Left lung (tissue), 10 donors: ENCODE measurements around the gene ABCB1. TPM values are rescaled to one million over a fixed set of nuclear protein-coding genes. Genes with fewer than 3 reads are reported as not detected.

Experiments
- ATAC-seq: fragments of 200-7000 bp; cut with Tn5 transposase; one replicate; pipeline ENCODE4 v1.9.1; 2020; ENCODE audit warnings: moderate library complexity
- DNase-seq, 4 donors: peaks; one replicate each; pipeline ENCODE4 v3.0.0-alpha.2; 2013 to 2020
- H3K27ac ChIP-seq, 2 donors: fragments of 200-600 bp; sonication (generic) in 1 of 2; one replicate each; pipeline versions ENCODE4 v1.5.0 to v1.8.0; 2020 to 2021
- H3K27me3 ChIP-seq, 2 donors: fragments of 200-600 bp; sonication (generic) in 1 of 2; one replicate each; pipeline versions ENCODE4 v1.5.0 to v1.8.0; 2020 to 2021
- H3K36me3 ChIP-seq, 2 donors: fragments of 200-600 bp; sonication (generic) in 1 of 2; one replicate each; pipeline versions ENCODE4 v1.5.0 to v1.8.0; 2020 to 2021
- H3K4me1 ChIP-seq, 2 donors: fragments of 200-600 bp; one replicate each; pipeline ENCODE4 v1.8.0; 2021
- H3K4me3 ChIP-seq, 2 donors: fragments of 200-600 bp; sonication (generic) in 1 of 2; one replicate each; pipeline versions ENCODE4 v1.5.0 to v1.8.0; 2020 to 2021; ENCODE audit warnings: mild to moderate bottlenecking in 1 of 2
- H3K9me3 ChIP-seq, 2 donors: fragments of 200-600 bp; sonication (generic) in 1 of 2; one replicate each; pipeline versions ENCODE4 v1.5.0 to v1.8.0; 2020 to 2021
- CTCF ChIP-seq, 2 donors: fragments of 200-600 bp; sonication (generic) in 1 of 2; IDR thresholded peaks; one replicate each; pipeline versions ENCODE4 v1.5.0 to v1.8.0; 2021; ENCODE audit warnings: antibody characterized with exemption in 2 of 2
- intact Hi-C, 2 donors: fragments of 100-400 bp; cut with DNase I; formaldehyde crosslinking; loops; one replicate each; pipeline versions ENCODE4 v1.11.2 to v1.14.2; 2022
- polyA plus RNA-seq, 6 donors: library from polyadenylated mRNA; unstranded; fragments of 120-200 nt; gene quantifications; one replicate each; pipeline ENCODE4 v1.2.1, GENCODE V29; 2013; ENCODE audit not compliant: insufficient read length in 6 of 6
- total RNA-seq, 2 donors: library from RNA; stranded (reverse); fragmentation: NEBNext Ultra II Directional; extraction: Animal tissue kit (Norgen Biotek cat#: 25700); gene quantifications; one replicate each; pipeline ENCODE4 v1.2.1, GENCODE V29; 2021
- donor health status: DM: no; HTN: yes; CAD: no.
- donor health status: DM: no; HTN: no; CAD: no.

ABCB1 gene
- total and polyA plus RNA-seq, 8 donors: 0.31 to 7.0 (median 1.0) TPM

GRCh38 chr7:87561702-87562101, 39.0 kb downstream of the ABCB1 start:
- Histone ChIP-seq H3K4me3 (no peak overlapping the region), H3K9me3 (no peaks in the 10 kb centered on the region), H3K27ac (no peak overlapping the region), H3K27me3 (no peaks in the 10 kb centered on the region), H3K4me1 (no peaks in the 10 kb centered on the region), H3K36me3 (no peaks in the 10 kb centered on the region)
- no peak for ATAC-seq
- no peak for TF ChIP-seq CTCF (IDR thresholded peaks at IDR 0.05)
- peak in 1 of 4 donors; percentile 20 for DNase-seq
- intact Hi-C loops: no loop called here

GRCh38 chr7:87561102-87561501, 39.6 kb downstream of the ABCB1 start:
- no peak for TF ChIP-seq CTCF (IDR thresholded peaks at IDR 0.05)
- H3K27me3 ChIP-seq: no peaks in the 10 kb centered on the region
- H3K4me1 ChIP-seq: no peaks in the 10 kb centered on the region
- no peak overlapping the region for H3K4me3 ChIP-seq
- intact Hi-C loops: no loop called here
- no peaks in the 10 kb centered on the region for H3K9me3 ChIP-seq
- DNase-seq (no peak), ATAC-seq (no peak)
- H3K27ac ChIP-seq: no peak overlapping the region
- no peaks in the 10 kb centered on the region for H3K36me3 ChIP-seq

- no peak for TF ChIP-seq CTCF (IDR thresholded peaks at IDR 0.05)
- Histone ChIP-seq H3K27me3 (no peaks in the 10 kb centered on the region), H3K9me3 (no peaks in the 10 kb centered on the region), H3K4me1 (no peaks in the 10 kb centered on the region), H3K27ac (no peak overlapping the region), H3K4me3 (no peak overlapping the region), H3K36me3 (no peaks in the 10 kb centered on the region)
- no peak for ATAC-seq
- DNase-seq: no peak
- intact Hi-C loops: no loop called here
Observed at GRCh38 chr7:87552351-87552900, 48.3 kb downstream of the ABCB1 start.

- Histone ChIP-seq H3K4me3 (no peak overlapping the region), H3K4me1 (no peaks in the 10 kb centered on the region), H3K27me3 (no peaks in the 10 kb centered on the region), H3K36me3 (no peaks in the 10 kb centered on the region), H3K9me3 (no peaks in the 10 kb centered on the region), H3K27ac (no peak overlapping the region)
- TF ChIP-seq CTCF (IDR thresholded peaks at IDR 0.05): no peak
- ATAC-seq (no peak), DNase-seq (no peak)
- intact Hi-C loops: no loop called here
Observed at GRCh38 chr7:87548123-87548919, 52.4 kb downstream of the ABCB1 start.

- Histone ChIP-seq H3K36me3 (no peaks in the 10 kb centered on the region), H3K4me3 (no peak overlapping the region), H3K27me3 (no peaks in the 10 kb centered on the region), H3K9me3 (no peaks in the 10 kb centered on the region), H3K27ac (no peak overlapping the region), H3K4me1 (no peaks in the 10 kb centered on the region)
- intact Hi-C loops: no loop called here
- TF ChIP-seq CTCF (IDR thresholded peaks at IDR 0.05): no peak
- ATAC-seq (no peak), DNase-seq (no peak)
Observed at GRCh38 chr7:87545760-87546159, 54.9 kb downstream of the ABCB1 start.
